Measurements from ENCODE around the gene CT45A6.
"Not testable (repeated sequence)": the region's sequence is repeated elsewhere in the genome, so short reads cannot be mapped to it uniquely, and the experiment has no call there.

DNA sequence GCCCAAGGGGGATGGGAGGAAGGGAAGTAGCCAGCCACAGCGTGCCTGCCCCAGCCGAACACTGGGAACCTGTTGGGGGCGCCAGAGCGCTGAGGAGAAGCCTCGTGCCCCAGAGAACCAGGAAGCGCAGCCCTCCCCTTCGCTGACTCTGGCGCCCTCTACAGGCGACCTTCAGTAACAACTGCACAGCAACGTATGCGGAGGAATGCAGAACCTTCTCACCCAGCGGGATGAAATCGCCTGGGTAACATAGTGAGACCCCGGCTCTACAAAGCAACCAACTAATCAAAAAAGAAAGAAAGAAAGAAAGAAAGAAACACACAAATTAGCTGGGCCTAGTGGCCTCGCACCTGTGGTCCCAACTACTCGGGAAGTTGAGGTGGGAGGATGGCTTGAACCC is at the start of gene CT45A6:
- TF ChIP-seq EP300 (IDR thresholded peaks at IDR 0.05; ENCODE audit: borderline replicate concordance in 1 of 2, low read depth in 1 of 2, low read length in 1 of 2); REST (IDR thresholded peaks at IDR 0.05; ENCODE audit: low read depth, low read length); POLR2AphosphoS5 (IDR thresholded peaks at IDR 0.05; ENCODE audit: low read depth, low read length); FOXM1 (IDR thresholded peaks at IDR 0.05; ENCODE audit: low read depth); RXRA (IDR thresholded peaks at IDR 0.05; ENCODE audit: borderline replicate concordance, low read depth); RCOR1 (IDR thresholded peaks at IDR 0.05; ENCODE audit: low read length): not testable (repeated sequence)
- TF ChIP-seq, protein P1, sequence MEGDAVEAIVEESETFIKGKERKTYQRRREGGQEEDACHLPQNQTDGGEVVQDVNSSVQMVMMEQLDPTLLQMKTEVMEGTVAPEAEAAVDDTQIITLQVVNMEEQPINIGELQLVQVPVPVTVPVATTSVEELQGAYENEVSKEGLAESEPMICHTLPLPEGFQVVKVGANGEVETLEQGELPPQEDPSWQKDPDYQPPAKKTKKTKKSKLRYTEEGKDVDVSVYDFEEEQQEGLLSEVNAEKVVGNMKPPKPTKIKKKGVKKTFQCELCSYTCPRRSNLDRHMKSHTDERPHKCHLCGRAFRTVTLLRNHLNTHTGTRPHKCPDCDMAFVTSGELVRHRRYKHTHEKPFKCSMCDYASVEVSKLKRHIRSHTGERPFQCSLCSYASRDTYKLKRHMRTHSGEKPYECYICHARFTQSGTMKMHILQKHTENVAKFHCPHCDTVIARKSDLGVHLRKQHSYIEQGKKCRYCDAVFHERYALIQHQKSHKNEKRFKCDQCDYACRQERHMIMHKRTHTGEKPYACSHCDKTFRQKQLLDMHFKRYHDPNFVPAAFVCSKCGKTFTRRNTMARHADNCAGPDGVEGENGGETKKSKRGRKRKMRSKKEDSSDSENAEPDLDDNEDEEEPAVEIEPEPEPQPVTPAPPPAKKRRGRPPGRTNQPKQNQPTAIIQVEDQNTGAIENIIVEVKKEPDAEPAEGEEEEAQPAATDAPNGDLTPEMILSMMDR (IDR thresholded peaks at IDR 0.05), result not testable (repeated sequence)

All from SK-N-SH (cell line).